GM21529 (cell line): Measurements from ENCODE around the gene DMRTA2.

Experiments
- ATAC-seq: cut with Tn5 transposase; IDR thresholded peaks from one replicate; pipeline ENCODE4 v1.9.1; 2021; ENCODE audit not compliant: unreplicated experiment

DMRTA2 gene

GRCh38 chr1:50422946-50423669 is at the start of gene DMRTA2:
Gene DMRTA2, minus strand, starts transcription at chr1:50423443. Its CDS starts 1,907 bp downstream, at chr1:50421536.
- ATAC-seq = no peak

GRCh38 chr1:50471967-50472366 is 48.7 kb upstream of the DMRTA2 start:
- ATAC-seq = no peak

GRCh38 chr1:50462964-50463363 is 39.7 kb upstream of the DMRTA2 start:
- ATAC-seq = no peak

- no peak for ATAC-seq
Measured at GRCh38 chr1:50458507-50458906, 35.3 kb upstream of the DMRTA2 start.

- ATAC-seq = no peak
Measured at GRCh38 chr1:50454911-50455310, 31.7 kb upstream of the DMRTA2 start.

- ATAC-seq = no peak
Measured at GRCh38 chr1:50453266-50453665, 30.0 kb upstream of the DMRTA2 start.

- no peak for ATAC-seq
Measured at GRCh38 chr1:50452700-50453099, 29.5 kb upstream of the DMRTA2 start.

GRCh38 chr1:50450861-50451653 is 27.8 kb upstream of the DMRTA2 start:
- no peak for ATAC-seq

GRCh38 chr1:50447961-50448360 is 24.7 kb upstream of the DMRTA2 start:
- ATAC-seq = no peak

- ATAC-seq = no peak
Measured at GRCh38 chr1:50441183-50441582, 17.9 kb upstream of the DMRTA2 start.

- ATAC-seq = no peak
Measured at GRCh38 chr1:50438945-50439344, 15.7 kb upstream of the DMRTA2 start.

- ATAC-seq = no peak
Measured at GRCh38 chr1:50436489-50436888, 13.2 kb upstream of the DMRTA2 start.

GRCh38 chr1:50430010-50430405 is 6.8 kb upstream of the DMRTA2 start:
- no peak for ATAC-seq

GRCh38 chr1:50427818-50428779 is 4.9 kb upstream of the DMRTA2 start:
- ATAC-seq = no peak

- ATAC-seq = no peak
Measured at GRCh38 chr1:50427086-50427817, 4.0 kb upstream of the DMRTA2 start.

- no peak for ATAC-seq
Measured at GRCh38 chr1:50426702-50427085, 3.5 kb upstream of the DMRTA2 start.

- ATAC-seq = no peak
Measured at GRCh38 chr1:50426108-50426700, 3.0 kb upstream of the DMRTA2 start.

- ATAC-seq = no peak
Measured at GRCh38 chr1:50425376-50426107, 2.3 kb upstream of the DMRTA2 start.

GRCh38 chr1:50424884-50425375 is 1.7 kb upstream of the DMRTA2 start:
- ATAC-seq = no peak
